Stimulated activated CD8-positive, alpha-beta memory T cell treated with anti-CD3 and anti-CD28 coated beads, Interleukin-4, amount 100 ng/mL, for 4 hours (primary cell): ENCODE results near the gene GPATCH8.

Experiments used
- DNase-seq, 2 donors: peaks; one replicate each; pipeline ENCODE4 v3.0.0-alpha.2; 2020; ENCODE audit warnings: low read depth in 2 of 2, low spot score in 1 of 2

The GPATCH8 gene

GRCh38 chr17:44359006-44359405 lies 144.2 kb downstream of the GPATCH8 start:
- DNase-seq, result no peak

GRCh38 chr17:44358066-44358465 lies 145.1 kb downstream of the GPATCH8 start:
- DNase-seq, result no peak

GRCh38 chr17:44356241-44356640 lies 147.0 kb downstream of the GPATCH8 start:
- DNase-seq, result no peak

GRCh38 chr17:44355642-44356099 lies 147.5 kb downstream of the GPATCH8 start:
- DNase-seq, result no peak

- peak in 1 of 2 donors; percentile 17 for DNase-seq
Observed at GRCh38 chr17:44354582-44355561, 148.3 kb downstream of the GPATCH8 start.

GRCh38 chr17:44353672-44354331 lies 149.4 kb downstream of the GPATCH8 start:
- DNase-seq, result no peak

GRCh38 chr17:44352828-44353671 lies 150.2 kb downstream of the GPATCH8 start:
- DNase-seq, result no peak

- no peak for DNase-seq
Observed at GRCh38 chr17:44351961-44352827, 151.0 kb downstream of the GPATCH8 start.

- DNase-seq, result no peak
Observed at GRCh38 chr17:44351464-44351863, 151.7 kb downstream of the GPATCH8 start.

GRCh38 chr17:44350733-44351226 lies 152.4 kb downstream of the GPATCH8 start:
- peak; percentile 47 to 55 for DNase-seq

GRCh38 chr17:44349553-44350070 lies 153.6 kb downstream of the GPATCH8 start:
- no peak for DNase-seq

GRCh38 chr17:44348988-44349364 lies 154.2 kb downstream of the GPATCH8 start:
- no peak for DNase-seq

- no peak for DNase-seq
Observed at GRCh38 chr17:44348234-44348987, 154.8 kb downstream of the GPATCH8 start.
